Muscle layer of colon (tissue), 2 donors: Measurements from ENCODE around the gene MAPK13.

Experiments
- H3K27ac ChIP-seq: one replicate; pipeline ENCODE4 v1.7.0; 2013; ENCODE audit warnings: low read depth, mild to moderate bottlenecking, low read length, moderate library complexity
- H3K27me3 ChIP-seq, 2 donors: one replicate each; pipeline ENCODE4 v1.7.0; 2013; ENCODE audit warnings: low read length in 2 of 2, mild to moderate bottlenecking in 2 of 2; ENCODE audit not compliant: insufficient read depth in 2 of 2, control insufficient read depth in 1 of 2
- H3K36me3 ChIP-seq: one replicate; pipeline ENCODE4 v1.7.0; 2013; ENCODE audit warnings: mild to moderate bottlenecking, low read length; ENCODE audit not compliant: insufficient read depth
- H3K4me1 ChIP-seq: one replicate; pipeline ENCODE4 v1.7.0; 2013; ENCODE audit warnings: mild to moderate bottlenecking, low read length; ENCODE audit not compliant: insufficient read depth
- H3K4me3 ChIP-seq, 2 donors: one replicate each; pipeline ENCODE4 v1.7.0; 2013; ENCODE audit warnings: low read length in 2 of 2, low read depth in 1 of 2, mild to moderate bottlenecking in 1 of 2, moderate library complexity in 1 of 2
- H3K9ac ChIP-seq: one replicate; pipeline ENCODE4 v1.7.0; 2013; ENCODE audit warnings: low read length
- H3K9me3 ChIP-seq: one replicate; pipeline ENCODE4 v1.7.0; 2013; ENCODE audit warnings: mild to moderate bottlenecking, low read length
- donor health status: abdominal sarcoma.
- donor health status: Adenocarcinoma of cecum.

MAPK13 gene

DNA sequence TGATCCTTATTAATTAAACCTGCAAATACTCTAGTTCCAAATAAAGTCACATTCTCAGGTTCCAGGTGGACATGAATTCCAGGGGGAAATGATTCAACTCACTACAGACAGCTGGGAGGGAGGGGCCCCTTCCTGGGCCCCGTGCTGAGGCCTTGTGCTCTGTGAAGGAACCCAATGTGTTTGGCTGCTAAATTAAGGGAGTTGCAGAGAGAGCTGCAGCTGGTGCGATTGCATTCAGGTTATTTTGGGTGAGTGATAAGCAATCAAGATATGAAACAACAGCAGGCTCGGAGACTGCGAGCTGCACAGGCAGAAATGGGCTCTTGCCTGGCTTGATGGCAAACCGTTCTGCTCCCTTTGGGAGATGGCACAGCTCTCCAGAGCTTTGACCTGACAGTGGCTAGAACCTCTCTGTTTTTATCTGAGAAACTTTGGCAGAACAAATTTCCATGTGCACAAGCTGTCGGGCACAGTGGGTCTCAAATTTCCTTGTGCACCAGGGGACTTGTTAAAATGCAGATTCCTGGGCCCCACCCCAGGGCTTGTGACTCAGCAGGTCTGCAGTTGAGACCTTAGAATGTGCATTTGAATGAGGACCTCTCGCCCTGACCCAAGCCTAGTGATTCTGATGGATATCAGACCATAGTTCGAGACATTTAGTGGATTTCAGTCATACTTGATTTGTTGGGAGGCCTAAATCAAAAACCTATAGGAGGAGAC, 9.8 kb downstream of the MAPK13 start:
- Histone ChIP-seq H3K36me3 (no peaks in the 10 kb centered on the region), H3K27me3 (no peaks in the 10 kb centered on the region), H3K9ac (no peak overlapping the region), H3K9me3 (no peaks in the 10 kb centered on the region), H3K4me1 (no peaks in the 10 kb centered on the region), H3K4me3 (no peak overlapping the region), H3K27ac (no peak overlapping the region)

DNA sequence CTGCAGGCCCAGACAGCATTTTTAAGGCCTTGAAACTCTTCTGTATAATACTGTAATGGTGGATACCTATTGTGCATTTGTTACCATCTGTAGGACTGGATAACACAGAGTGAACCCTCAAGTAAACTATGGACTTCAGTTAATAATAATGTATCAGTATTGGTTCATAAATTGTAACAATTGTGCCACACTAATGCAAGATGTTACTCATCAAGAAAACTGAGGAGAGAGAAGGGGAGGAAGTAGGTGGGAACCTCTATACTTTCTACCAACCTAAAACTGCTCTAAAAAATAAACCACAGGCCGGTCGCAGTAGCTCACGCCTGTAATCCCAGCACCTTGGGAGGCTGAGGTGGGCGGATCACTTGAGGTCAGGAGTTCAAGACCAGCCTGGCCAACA, 10.8 kb downstream of the MAPK13 start:
- Histone ChIP-seq H3K27me3 (no peaks in the 10 kb centered on the region), H3K36me3 (no peaks in the 10 kb centered on the region), H3K4me3 (no peak overlapping the region), H3K9me3 (no peaks in the 10 kb centered on the region), H3K4me1 (no peaks in the 10 kb centered on the region), H3K27ac (no peak overlapping the region), H3K9ac (no peak overlapping the region)

DNA sequence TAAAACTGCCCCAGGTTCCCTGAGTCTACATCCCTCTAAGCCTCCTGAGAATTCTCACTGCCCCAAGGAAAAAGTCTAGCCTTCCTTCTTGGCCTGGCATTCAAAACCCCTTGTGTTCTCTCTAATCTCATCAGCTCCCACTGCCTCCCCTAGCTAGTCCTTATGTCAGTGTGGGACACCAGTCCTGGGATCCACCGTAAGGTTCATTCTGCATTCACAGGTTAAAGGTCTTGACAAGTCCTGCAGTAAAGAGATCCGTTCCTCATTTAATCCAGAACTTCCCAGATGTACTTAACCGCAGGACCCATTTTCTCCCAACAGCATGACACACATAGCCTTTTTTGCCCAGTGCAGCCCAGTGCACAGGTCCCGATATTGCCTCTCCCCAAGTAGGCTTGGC, 11.6 kb downstream of the MAPK13 start:
- no peak overlapping the region for H3K9ac ChIP-seq
- H3K4me3 ChIP-seq = no peak overlapping the region
- no peaks in the 10 kb centered on the region for H3K4me1 ChIP-seq
- no peaks in the 10 kb centered on the region for H3K9me3 ChIP-seq
- H3K27me3 ChIP-seq = no peaks in the 10 kb centered on the region
- no peak overlapping the region for H3K27ac ChIP-seq
- no peaks in the 10 kb centered on the region for H3K36me3 ChIP-seq

DNA sequence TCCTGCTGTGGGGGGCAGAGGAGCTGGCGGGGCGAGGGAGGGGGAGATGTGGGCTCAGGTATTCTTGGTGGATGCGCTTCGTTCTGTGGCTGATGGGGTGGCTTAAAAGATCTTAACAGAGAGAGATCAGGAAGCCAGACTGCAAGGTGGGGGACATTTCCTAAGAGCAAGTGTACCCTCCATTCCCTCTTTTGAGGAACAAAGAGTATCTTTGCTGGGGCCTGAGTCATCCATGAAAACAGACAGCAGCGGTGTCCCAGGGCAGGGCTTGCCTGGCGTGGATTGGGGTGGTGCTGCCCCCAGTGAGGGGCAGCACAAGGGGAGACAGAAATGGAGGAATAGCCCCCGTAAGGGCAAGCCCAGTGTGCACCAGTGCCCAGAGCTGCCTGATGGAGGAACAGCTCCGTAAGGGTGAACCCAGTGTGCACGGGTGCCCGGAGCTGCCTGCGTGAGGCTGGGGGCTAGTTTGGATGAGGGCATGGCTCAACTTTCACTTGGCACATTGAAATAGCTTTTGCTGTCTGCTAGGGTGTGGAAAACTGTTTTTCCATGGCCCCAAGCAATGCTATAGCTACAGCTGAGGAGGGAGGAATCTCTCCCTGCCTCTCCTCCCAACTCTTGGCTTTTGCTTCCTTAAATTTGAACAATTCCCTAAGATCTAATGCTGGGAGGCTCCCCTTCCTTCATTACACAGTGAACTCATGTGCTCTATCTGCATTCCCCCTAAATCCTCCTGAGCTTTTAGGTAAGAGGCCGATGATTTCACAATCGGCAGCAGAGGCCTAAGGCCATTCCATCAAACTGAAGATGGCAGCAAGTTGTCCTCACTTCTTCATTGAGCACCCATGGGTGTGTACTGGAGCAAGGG, 12.9 kb downstream of the MAPK13 start:
- no peaks in the 10 kb centered on the region for H3K9me3 ChIP-seq

DNA sequence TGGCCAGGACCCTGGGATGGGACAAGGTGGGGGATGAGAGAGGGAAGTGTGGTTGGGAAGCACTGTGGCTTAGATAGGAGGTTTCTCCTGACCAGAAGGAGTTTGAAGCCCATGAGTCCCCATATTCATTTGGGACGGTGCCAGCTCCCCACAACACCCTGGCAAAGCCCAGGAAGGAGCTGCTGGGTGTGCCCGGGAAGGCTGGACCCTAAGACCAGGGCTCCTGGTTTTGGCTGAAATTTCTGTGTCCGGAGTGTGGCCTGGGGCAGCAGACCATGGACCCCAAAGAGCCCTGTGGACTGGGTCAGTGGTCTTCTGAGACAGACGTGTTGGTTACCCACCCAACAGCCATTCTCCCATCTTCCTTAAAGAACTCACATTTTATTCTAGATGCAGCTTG, 15.2 kb downstream of the MAPK13 start:
- no peaks in the 10 kb centered on the region for H3K36me3 ChIP-seq
- no peaks in the 10 kb centered on the region for H3K4me1 ChIP-seq
- no peaks in the 10 kb centered on the region for H3K27me3 ChIP-seq
- no peaks in the 10 kb centered on the region for H3K9me3 ChIP-seq
- no peak overlapping the region for H3K27ac ChIP-seq
- no peak overlapping the region for H3K4me3 ChIP-seq
- H3K9ac ChIP-seq = no peak overlapping the region

More for the DNA sequence above, 12.9 kb downstream of the MAPK13 start:
- no peak overlapping the region for H3K4me3 ChIP-seq
- H3K27ac ChIP-seq = no peak overlapping the region
- H3K9ac ChIP-seq = no peak overlapping the region
- H3K36me3 ChIP-seq = no peaks in the 10 kb centered on the region
- no peaks in the 10 kb centered on the region for H3K27me3 ChIP-seq
- H3K4me1 ChIP-seq = no peaks in the 10 kb centered on the region

DNA sequence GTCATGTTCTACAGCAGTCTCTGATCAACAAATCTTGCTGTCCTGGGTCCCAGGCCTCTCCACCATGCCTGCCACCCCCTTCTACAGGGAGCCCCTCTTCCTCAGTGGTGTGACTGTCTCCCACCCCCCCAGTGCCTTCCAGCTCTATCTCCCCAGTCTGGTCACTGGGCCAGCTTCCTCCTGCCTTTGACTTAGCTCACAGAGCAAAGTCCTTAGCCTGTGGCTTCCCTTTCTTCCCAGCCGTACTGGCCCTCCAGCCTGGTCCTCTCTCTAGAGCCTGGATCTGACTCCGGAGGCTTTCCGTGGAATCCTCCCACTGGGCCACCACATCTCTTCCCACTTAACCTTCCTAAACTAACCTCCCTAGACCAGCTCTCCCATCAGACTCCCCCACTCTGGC, 17.0 kb downstream of the MAPK13 start:
- H3K9me3 ChIP-seq = no peaks in the 10 kb centered on the region
- H3K27ac ChIP-seq = no peak overlapping the region
- H3K4me1 ChIP-seq = no peaks in the 10 kb centered on the region
- H3K9ac ChIP-seq = no peak overlapping the region
- H3K36me3 ChIP-seq = no peaks in the 10 kb centered on the region
- no peaks in the 10 kb centered on the region for H3K27me3 ChIP-seq
- no peak overlapping the region for H3K4me3 ChIP-seq

DNA sequence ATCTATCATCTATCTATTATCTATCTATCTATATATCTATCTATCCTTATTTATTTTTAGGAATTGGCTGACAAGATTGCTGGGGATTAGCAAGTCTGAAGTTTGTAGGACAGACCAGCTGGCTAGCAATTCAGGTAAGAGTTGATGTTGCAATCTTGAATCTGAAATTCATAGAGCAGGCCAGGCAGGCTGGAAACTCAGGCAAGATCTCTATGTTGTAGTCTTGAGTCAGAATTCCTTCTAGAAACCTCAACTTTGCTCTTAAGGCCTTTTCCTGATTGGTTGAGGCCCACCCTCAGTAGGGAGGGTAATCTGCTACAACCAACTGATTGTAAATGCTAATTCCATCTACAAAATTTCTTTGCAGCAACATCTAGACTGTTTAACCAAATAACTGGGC, 19.2 kb downstream of the MAPK13 start:
- no peaks in the 10 kb centered on the region for H3K9me3 ChIP-seq
- H3K27me3 ChIP-seq = no peaks in the 10 kb centered on the region
- H3K4me3 ChIP-seq = no peak overlapping the region
- no peak overlapping the region for H3K27ac ChIP-seq
- H3K9ac ChIP-seq = no peak overlapping the region
- no peaks in the 10 kb centered on the region for H3K36me3 ChIP-seq
- no peaks in the 10 kb centered on the region for H3K4me1 ChIP-seq

DNA sequence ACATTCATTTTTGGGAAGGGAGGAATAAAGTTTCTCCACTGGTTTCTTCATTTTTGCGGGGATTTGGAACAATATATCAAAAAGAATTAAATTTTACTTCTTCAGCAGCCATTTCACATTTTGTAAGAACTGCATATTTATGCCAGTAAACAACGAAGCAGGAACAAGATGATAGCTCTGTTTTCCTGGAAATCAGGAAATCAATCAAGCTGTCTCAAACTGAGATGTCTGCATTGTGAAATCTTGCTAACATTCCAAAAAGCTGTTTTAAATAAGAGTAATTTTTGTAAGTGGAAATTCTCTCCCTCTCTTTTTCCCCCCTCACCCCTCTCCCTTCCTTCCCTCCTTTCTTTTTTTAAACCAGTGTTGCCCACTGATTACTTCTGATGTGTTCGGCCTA, 20.0 kb downstream of the MAPK13 start:
- H3K27me3 ChIP-seq = no peaks in the 10 kb centered on the region
- no peaks in the 10 kb centered on the region for H3K36me3 ChIP-seq
- H3K27ac ChIP-seq = no peak overlapping the region
- no peak overlapping the region for H3K9ac ChIP-seq
- no peak overlapping the region for H3K4me3 ChIP-seq
- H3K9me3 ChIP-seq = no peaks in the 10 kb centered on the region
- no peaks in the 10 kb centered on the region for H3K4me1 ChIP-seq

DNA sequence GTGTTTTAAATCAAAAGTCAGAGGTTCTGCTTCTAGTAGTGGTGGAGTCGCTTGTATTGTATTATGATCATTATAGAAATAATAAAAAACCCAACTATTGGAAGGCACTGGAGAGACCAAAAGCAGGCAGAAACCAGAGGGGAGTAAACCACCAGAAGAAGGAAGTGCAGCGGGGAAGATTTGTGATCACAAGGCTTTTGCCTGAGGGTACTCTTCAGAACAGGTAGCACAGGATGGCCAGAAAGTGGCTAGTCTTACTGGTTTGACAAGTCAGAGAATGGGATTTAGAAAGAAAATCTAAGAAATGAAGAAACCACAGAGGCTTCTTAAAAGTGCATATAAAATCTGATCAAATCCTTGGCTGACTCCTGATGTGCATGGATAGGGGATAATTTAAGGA, 24.0 kb downstream of the MAPK13 start:
- Histone ChIP-seq H3K27ac (no peak overlapping the region), H3K9ac (no peak overlapping the region), H3K4me3 (no peak overlapping the region), H3K9me3 (no peaks in the 10 kb centered on the region), H3K4me1 (no peaks in the 10 kb centered on the region), H3K36me3 (no peaks in the 10 kb centered on the region), H3K27me3 (no peaks in the 10 kb centered on the region)

DNA sequence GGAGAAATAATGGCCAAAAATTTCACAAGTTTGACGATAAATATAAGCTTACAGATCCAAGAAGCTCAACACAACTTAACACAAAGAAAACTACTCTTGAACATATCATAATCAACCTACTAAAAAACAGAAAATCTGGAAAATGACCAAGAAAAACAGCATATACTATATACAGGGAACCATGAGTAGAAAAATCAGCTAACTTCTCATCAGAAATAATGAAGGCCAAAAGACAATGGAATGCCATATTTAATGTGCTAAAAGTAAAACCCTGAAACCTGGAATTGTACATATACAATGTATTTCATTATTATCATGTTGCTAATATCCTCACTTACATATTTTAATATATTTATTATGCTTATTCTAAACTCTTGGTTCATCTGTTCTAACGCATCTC, 25.3 kb downstream of the MAPK13 start:
- Histone ChIP-seq H3K9ac (no peak overlapping the region), H3K4me1 (no peaks in the 10 kb centered on the region), H3K27me3 (no peaks in the 10 kb centered on the region), H3K9me3 (no peaks in the 10 kb centered on the region), H3K4me3 (no peak overlapping the region), H3K36me3 (no peaks in the 10 kb centered on the region), H3K27ac (no peak overlapping the region)

DNA sequence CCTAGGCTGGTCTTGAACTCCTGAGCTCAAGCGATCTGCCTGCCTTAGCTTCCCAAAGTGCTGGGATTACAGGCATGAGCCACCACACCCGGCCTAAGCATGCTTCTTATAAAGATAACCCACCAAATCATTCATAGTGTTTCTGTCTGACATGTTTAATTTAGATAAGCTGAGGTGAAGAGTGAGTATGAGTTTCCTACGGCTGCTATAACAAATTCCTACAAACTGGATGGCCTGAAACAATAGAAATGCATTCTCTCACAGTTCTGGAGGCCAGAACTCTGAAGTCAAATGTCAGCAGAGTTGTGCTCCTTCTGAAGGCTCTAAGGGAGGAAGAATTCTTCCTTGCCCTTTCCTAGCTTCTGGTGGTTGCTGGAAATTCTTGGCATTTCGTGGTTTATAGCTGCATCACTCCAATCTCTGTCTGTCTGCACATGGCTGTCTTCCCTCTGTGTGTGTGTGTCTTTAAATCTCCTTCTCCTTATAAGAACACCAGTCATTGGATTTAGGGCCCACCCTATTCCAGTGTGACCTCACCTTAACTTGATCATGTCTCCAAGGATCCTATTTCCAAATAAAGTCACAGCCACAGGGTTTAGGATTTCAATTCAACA, 29.9 kb downstream of the MAPK13 start:
- no peak overlapping the region for H3K4me3 ChIP-seq
- no peaks in the 10 kb centered on the region for H3K27me3 ChIP-seq
- no peak overlapping the region for H3K9ac ChIP-seq
- no peak overlapping the region for H3K27ac ChIP-seq
- H3K9me3 ChIP-seq = no peaks in the 10 kb centered on the region
- H3K36me3 ChIP-seq = no peaks in the 10 kb centered on the region
- no peaks in the 10 kb centered on the region for H3K4me1 ChIP-seq
